Vagina (tissue), 2 donors: ENCODE data around the gene TEKT5. TPM values are rescaled to one million over a fixed set of nuclear protein-coding genes. Genes with fewer than 3 reads are reported as not detected.
A peak's percentile ranks its signal among the peaks of the same experiment; 100 is the strongest.

Experiments
- DNase-seq, 2 donors: peaks; one replicate each; pipeline ENCODE4 v3.0.0-alpha.2; 2017; ENCODE audit errors: extremely low spot score in 2 of 2
- H3K27ac ChIP-seq: fragments of 200-600 bp; sonication (generic); one replicate; pipeline ENCODE4 v1.5.1; 2019
- H3K27me3 ChIP-seq: fragments of 200-600 bp; sonication (generic); one replicate; pipeline ENCODE4 v1.5.1; 2019
- H3K36me3 ChIP-seq, 2 donors: fragments of 200-600 bp; sonication (generic); one replicate each; pipeline ENCODE4 v1.5.1; 2017 to 2019
- H3K4me1 ChIP-seq: fragments of 200-600 bp; sonication (generic); one replicate; pipeline ENCODE4 v1.5.1; 2019
- H3K4me3 ChIP-seq, 2 donors: fragments of 200-600 bp; sonication (generic); 1 replicate in 1 of 2; 2 replicates in 1 of 2; pipeline ENCODE4 v1.5.1; 2016 to 2019
- H3K9me3 ChIP-seq: fragments of 200-600 bp; sonication (generic); one replicate; pipeline ENCODE4 v1.5.1; 2019
- POLR2A ChIP-seq, 2 donors: fragments of 450-650 bp; IDR thresholded peaks; one replicate each; pipeline ENCODE4 v1.6.1; 2017; ENCODE audit warnings: antibody characterized with exemption in 2 of 2, mild to moderate bottlenecking in 2 of 2, moderate library complexity in 2 of 2
- POLR2AphosphoS5 ChIP-seq, 2 donors: sonication (generic); formaldehyde crosslinking; IDR thresholded peaks; one replicate each; pipeline ENCODE4 v1.9.0; 2017; ENCODE audit warnings: antibody characterized with exemption in 2 of 2, mild to moderate bottlenecking in 2 of 2, low read depth in 1 of 2; ENCODE audit not compliant: insufficient read depth in 1 of 2
- intact Hi-C: fragments of 100-400 bp; cut with DNase I; formaldehyde crosslinking; loops from one replicate; pipeline ENCODE4 v1.15.1; 2023
- small RNA-seq: library from RNA; depleted of rRNA; stranded (forward); fragments of <200 nt; gene quantifications from one replicate; pipeline ENCODE3, GENCODE V24; 2016
- total RNA-seq: library from RNA; depleted of rRNA; stranded (reverse); fragments of >200 nt; gene quantifications from one replicate; pipeline ENCODE4 v1.2.3, GENCODE V29; 2016
- TF ChIP-seq, protein P1 (sequence below), 3 experiments: fragments of 450-650 bp in 2 of 3; fragments of 200-600 bp in 1 of 3; sonication (generic) in 1 of 3; IDR thresholded peaks; one replicate each; pipeline ENCODE4 v1.5.1; 2017 to 2019; ENCODE audit warnings: antibody characterized with exemption in 3 of 3, mild to moderate bottlenecking in 2 of 3, moderate library complexity in 2 of 3

The TEKT5 gene
- total RNA-seq, 1 donor from 2014 or later: not detected

- TF ChIP-seq POLR2A (IDR thresholded peaks at IDR 0.05) (no peak), POLR2AphosphoS5 (IDR thresholded peaks at IDR 0.05; ENCODE audit: insufficient read depth in 1 of 2, low read depth in 1 of 2) (no peak)
- H3K4me3 ChIP-seq: peak overlapping the region; percentile 80 to 95
- H3K9me3 ChIP-seq: no peaks in the 10 kb centered on the region
- no peaks in the 10 kb centered on the region for H3K27me3 ChIP-seq
- H3K4me1 ChIP-seq: peaks cover 46% of the 10 kb centered on the region
- H3K27ac ChIP-seq: peak overlapping the region; percentile 98
- H3K36me3 ChIP-seq: no peaks in the 10 kb centered on the region
- intact Hi-C loops: no loop called here
- DNase-seq: no peak
These were observed 115.2 kb downstream of the TEKT5 start for GRCh38 chr16:10579575-10579964.

DNA sequence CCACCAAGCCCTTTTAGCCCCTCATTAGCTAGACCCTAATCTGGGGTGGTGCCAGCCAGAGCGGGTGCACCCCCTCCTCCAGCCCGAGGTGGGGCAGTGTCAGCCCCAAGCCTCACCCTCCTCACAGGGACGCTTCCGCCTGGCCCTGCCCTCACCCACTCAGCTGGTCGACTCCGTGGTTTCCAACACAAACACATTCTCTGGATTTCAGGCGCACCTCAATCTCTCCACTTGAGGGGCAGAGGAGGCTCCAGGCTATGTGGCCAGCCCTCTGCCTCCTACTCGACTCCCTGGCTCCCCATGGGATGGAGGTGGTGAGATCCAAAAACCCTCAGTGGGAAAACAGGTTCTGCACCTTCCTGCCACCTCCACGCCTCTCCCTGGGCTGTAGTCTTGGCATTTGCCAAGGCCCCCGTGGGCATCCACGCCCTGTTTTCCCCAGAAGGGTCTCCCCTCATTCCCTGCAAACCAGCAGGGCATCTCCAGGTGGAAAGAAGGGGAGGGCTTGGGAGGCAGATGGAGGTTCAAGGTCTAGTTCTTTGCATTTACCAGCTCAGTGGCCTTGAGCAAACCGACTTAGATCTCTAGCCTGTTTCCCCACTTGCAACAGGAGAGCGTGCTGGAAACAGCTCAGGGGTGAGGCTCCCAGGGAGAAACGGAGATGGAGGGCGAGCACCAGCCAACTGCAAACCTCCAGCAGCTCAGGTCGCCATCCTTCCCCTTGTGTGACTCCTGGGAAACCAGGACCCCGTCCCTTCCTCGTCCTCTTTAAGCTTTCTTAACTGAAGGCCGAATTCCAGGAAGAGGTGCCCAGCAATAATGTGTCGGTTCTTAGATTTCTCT, 116.0 kb downstream of the TEKT5 start:
- H3K27ac ChIP-seq: peak overlapping the region; percentile 98
- intact Hi-C loops: no loop called here
- no peak for TF ChIP-seq POLR2A (IDR thresholded peaks at IDR 0.05)
- peak in 1 of 2 donors; percentile 45 for TF ChIP-seq POLR2AphosphoS5 (IDR thresholded peaks at IDR 0.05; ENCODE audit: insufficient read depth in 1 of 2, low read depth in 1 of 2)
- TF ChIP-seq, protein P1, sequence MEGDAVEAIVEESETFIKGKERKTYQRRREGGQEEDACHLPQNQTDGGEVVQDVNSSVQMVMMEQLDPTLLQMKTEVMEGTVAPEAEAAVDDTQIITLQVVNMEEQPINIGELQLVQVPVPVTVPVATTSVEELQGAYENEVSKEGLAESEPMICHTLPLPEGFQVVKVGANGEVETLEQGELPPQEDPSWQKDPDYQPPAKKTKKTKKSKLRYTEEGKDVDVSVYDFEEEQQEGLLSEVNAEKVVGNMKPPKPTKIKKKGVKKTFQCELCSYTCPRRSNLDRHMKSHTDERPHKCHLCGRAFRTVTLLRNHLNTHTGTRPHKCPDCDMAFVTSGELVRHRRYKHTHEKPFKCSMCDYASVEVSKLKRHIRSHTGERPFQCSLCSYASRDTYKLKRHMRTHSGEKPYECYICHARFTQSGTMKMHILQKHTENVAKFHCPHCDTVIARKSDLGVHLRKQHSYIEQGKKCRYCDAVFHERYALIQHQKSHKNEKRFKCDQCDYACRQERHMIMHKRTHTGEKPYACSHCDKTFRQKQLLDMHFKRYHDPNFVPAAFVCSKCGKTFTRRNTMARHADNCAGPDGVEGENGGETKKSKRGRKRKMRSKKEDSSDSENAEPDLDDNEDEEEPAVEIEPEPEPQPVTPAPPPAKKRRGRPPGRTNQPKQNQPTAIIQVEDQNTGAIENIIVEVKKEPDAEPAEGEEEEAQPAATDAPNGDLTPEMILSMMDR (IDR thresholded peaks at IDR 0.05): no peak
- H3K4me3 ChIP-seq: peak overlapping the region; percentile 80 to 95
- no peaks in the 10 kb centered on the region for H3K27me3 ChIP-seq
- no peaks in the 10 kb centered on the region for H3K36me3 ChIP-seq
- no peaks in the 10 kb centered on the region for H3K9me3 ChIP-seq
- H3K4me1 ChIP-seq: peaks cover 46% of the 10 kb centered on the region
- no peak for DNase-seq

Small RNA genes lying within 50 kb of the gene (small RNA-seq; reads per million reads assigned to genes)
- not detected for gene MTND4LP24
- not detected for gene MTND6P33

Other genes starting within 250 kb of the TEKT5 start
- gene EMP2, start 114.3 kb downstream of the TEKT5 start, total RNA-seq: 70.7 TPM
- gene NUBP1, start 48.9 kb upstream of the TEKT5 start, total RNA-seq: 20.9 TPM
- gene TVP23A, start 123.9 kb upstream of the TEKT5 start, total RNA-seq: 0.98 TPM
- gene CIITA, start 182.3 kb upstream of the TEKT5 start, total RNA-seq: 16.7 TPM
- 67.5 TPM for gene DEXI, start 247.5 kb upstream of the TEKT5 start, total RNA-seq
- gene CLEC16A, start 249.6 kb upstream of the TEKT5 start, total RNA-seq: 21.6 TPM